GM15510 (cell line): ENCODE measurements around the gene CDH11.

Experiments
- POLR2A ChIP-seq: IDR thresholded peaks from 3 replicates; pipeline ENCODE4 v1.6.1; 2011; ENCODE audit warnings: borderline replicate concordance; ENCODE audit not compliant: insufficient read length; ENCODE audit errors: extremely low read depth

CDH11 gene

GRCh38 chr16:65066651-65067050, 55.2 kb downstream of the CDH11 start:
- TF ChIP-seq POLR2A = no peak

- TF ChIP-seq POLR2A = no peak
These were observed 56.8 kb downstream of the CDH11 start for GRCh38 chr16:65065031-65065430.

GRCh38 chr16:65064131-65064530, 57.7 kb downstream of the CDH11 start:
- TF ChIP-seq POLR2A = no peak

- TF ChIP-seq POLR2A = no peak
These were observed 58.9 kb downstream of the CDH11 start for GRCh38 chr16:65062736-65063583.

GRCh38 chr16:65061935-65062518, 59.8 kb downstream of the CDH11 start:
- no peak for TF ChIP-seq POLR2A

- TF ChIP-seq POLR2A = no peak
These were observed 60.6 kb downstream of the CDH11 start for GRCh38 chr16:65061263-65061662.

- TF ChIP-seq POLR2A = no peak
These were observed 62.4 kb downstream of the CDH11 start for GRCh38 chr16:65059406-65059980.

- TF ChIP-seq POLR2A = no peak
These were observed 64.7 kb downstream of the CDH11 start for GRCh38 chr16:65057184-65057583.

- TF ChIP-seq POLR2A = no peak
These were observed 67.4 kb downstream of the CDH11 start for GRCh38 chr16:65054457-65054856.

GRCh38 chr16:65049679-65050078, 72.2 kb downstream of the CDH11 start:
- no peak for TF ChIP-seq POLR2A

- TF ChIP-seq POLR2A = no peak
These were observed 75.9 kb downstream of the CDH11 start for GRCh38 chr16:65045961-65046360.

GRCh38 chr16:65044873-65045272, 77.0 kb downstream of the CDH11 start:
- TF ChIP-seq POLR2A = no peak

- TF ChIP-seq POLR2A = no peak
These were observed 77.8 kb downstream of the CDH11 start for GRCh38 chr16:65044026-65044425.

GRCh38 chr16:65042438-65043365, 79.2 kb downstream of the CDH11 start:
- no peak for TF ChIP-seq POLR2A

- no peak for TF ChIP-seq POLR2A
These were observed 80.2 kb downstream of the CDH11 start for GRCh38 chr16:65041667-65042066.
